Neuronal stem cell (in vitro differentiated cells): Measurements from ENCODE around the gene CCDC167.
A peak's percentile ranks its signal among the peaks of the same experiment; 100 is the strongest.

Experiments used
- DNase-seq: peaks from one replicate; pipeline ENCODE4 v3.0.0-alpha.2; 2013; ENCODE audit warnings: low spot score
- H2AFZ ChIP-seq: one replicate; pipeline ENCODE4 v1.6.1; 2013; ENCODE audit warnings: mild to moderate bottlenecking, low read length, inconsistent platforms
- H2AK5ac ChIP-seq: 2 replicates; pipeline ENCODE4 v1.6.1; 2013; ENCODE audit warnings: low read depth, mild to moderate bottlenecking, inconsistent platforms, low read length, moderate library complexity, mixed read lengths
- H2BK120ac ChIP-seq: 2 replicates; pipeline ENCODE4 v1.6.1; 2013; ENCODE audit warnings: low read depth, mild to moderate bottlenecking, inconsistent platforms, low read length, moderate library complexity, mixed read lengths
- H2BK12ac ChIP-seq: one replicate; pipeline ENCODE4 v1.6.1; 2013; ENCODE audit warnings: low read length, inconsistent platforms
- H2BK15ac ChIP-seq: 2 replicates; pipeline ENCODE4 v1.6.1; 2013; ENCODE audit warnings: mild to moderate bottlenecking, low read length, inconsistent platforms, mixed read lengths
- H2BK5ac ChIP-seq: one replicate; pipeline ENCODE4 v1.6.1; 2013; ENCODE audit warnings: inconsistent platforms, mild to moderate bottlenecking, low read length, moderate library complexity
- H3K14ac ChIP-seq: one replicate; pipeline ENCODE4 v1.6.1; 2013; ENCODE audit warnings: low read length, inconsistent platforms
- H3K18ac ChIP-seq: 2 replicates; pipeline ENCODE4 v1.6.1; 2013; ENCODE audit warnings: low read length, inconsistent platforms
- H3K23ac ChIP-seq: 2 replicates; pipeline ENCODE4 v1.6.1; 2013; ENCODE audit warnings: low read depth, mild to moderate bottlenecking, mixed read lengths, low read length, inconsistent platforms; ENCODE audit not compliant: poor library complexity
- H3K27ac ChIP-seq: replicated peaks from 3 replicates; pipeline ENCODE4 v1.5.1; 2013; ENCODE audit warnings: low read length, inconsistent platforms
- H3K27me3 ChIP-seq, 3 experiments: 2 replicates each; pipeline ENCODE4 v1.6.1; 2013; ENCODE audit warnings: low read length in 3 of 3, mild to moderate bottlenecking in 2 of 3, inconsistent platforms in 1 of 3, low read depth in 1 of 3, mixed read lengths in 1 of 3, moderate library complexity in 1 of 3; ENCODE audit not compliant: control insufficient read depth in 3 of 3, insufficient read depth in 3 of 3
- H3K36me3 ChIP-seq, 2 donors: replicated peaks in 1 of 2; 2 replicates each; pipeline ENCODE4 v1.6.1; 2013; ENCODE audit warnings: low read length in 2 of 2; ENCODE audit not compliant: control insufficient read depth in 2 of 2, insufficient read depth in 2 of 2
- H3K4ac ChIP-seq: 2 replicates; pipeline ENCODE4 v1.6.1; 2013; ENCODE audit warnings: inconsistent platforms, mild to moderate bottlenecking, low read length, moderate library complexity
- H3K4me1 ChIP-seq, 2 donors: 1 replicate in 1 of 2; 2 replicates in 1 of 2; pipeline ENCODE4 v1.6.1; 2013; ENCODE audit warnings: low read length in 2 of 2, low read depth in 1 of 2; ENCODE audit not compliant: control insufficient read depth in 2 of 2, insufficient read depth in 1 of 2
- H3K4me2 ChIP-seq: one replicate; pipeline ENCODE4 v1.6.1; 2013; ENCODE audit warnings: mild to moderate bottlenecking, low read length, inconsistent platforms; ENCODE audit not compliant: insufficient read depth, poor library complexity, severe bottlenecking
- H3K4me3 ChIP-seq, 2 donors: 2 replicates each; pipeline ENCODE4 v1.5.1; 2013; ENCODE audit warnings: low read length in 2 of 2, mild to moderate bottlenecking in 2 of 2, inconsistent platforms in 1 of 2, moderate library complexity in 1 of 2
- H3K79me1 ChIP-seq: one replicate; pipeline ENCODE4 v1.6.1; 2013; ENCODE audit warnings: low read depth, mild to moderate bottlenecking, inconsistent platforms, low read length, moderate library complexity
- H3K9ac ChIP-seq: one replicate; pipeline ENCODE4 v1.6.1; 2013; ENCODE audit warnings: mild to moderate bottlenecking, low read depth, low read length, inconsistent platforms; ENCODE audit not compliant: poor library complexity
- H3K9me3 ChIP-seq, 2 donors: replicated peaks in 1 of 2; 2 replicates each; pipeline versions ENCODE3 to v1.6.1; 2013; ENCODE audit warnings: low read length in 2 of 2, mild to moderate bottlenecking in 2 of 2, inconsistent platforms in 1 of 2, low read depth in 1 of 2, mixed read lengths in 1 of 2, moderate library complexity in 1 of 2; ENCODE audit not compliant: control insufficient read depth in 2 of 2, insufficient read depth in 1 of 2
- H4K8ac ChIP-seq: one replicate; pipeline ENCODE4 v1.6.1; 2013; ENCODE audit warnings: low read depth, mild to moderate bottlenecking, inconsistent platforms, low read length, moderate library complexity
- H4K91ac ChIP-seq: one replicate; pipeline ENCODE4 v1.6.1; 2013; ENCODE audit warnings: low read length, low read depth, mild to moderate bottlenecking, inconsistent platforms; ENCODE audit not compliant: poor library complexity
- WGBS, 2 donors: extraction: QIAGEN DNeasy Blood & Tissue Kit; methylation state at CpG; one replicate each; pipeline ENCODE4 v1.1.7; 2013; ENCODE audit warnings: missing lambda C conversion rate in 2 of 2, mixed read lengths in 1 of 2; ENCODE audit not compliant: insufficient read length in 2 of 2, insufficient replicate concordance in 1 of 2; ENCODE audit errors: extremely low coverage in 2 of 2; 5-methylcytosine and 5-hydroxymethylcytosine counted together

CCDC167 gene

GRCh38 chr6:37484786-37485170, 14.9 kb downstream of the CCDC167 start:
- H3K27ac ChIP-seq = no peak overlapping the region
- H3K4ac ChIP-seq = no peak overlapping the region
- no peak overlapping the region for H2BK12ac ChIP-seq
- peak overlapping the region; percentile 13 for H2BK5ac ChIP-seq
- H3K4me3 ChIP-seq = no peak overlapping the region
- DNase-seq = no peak
- no peak overlapping the region for H2AK5ac ChIP-seq
- H3K4me2 ChIP-seq = no peak overlapping the region
- H3K79me1 ChIP-seq = peaks cover 2% of the 10 kb centered on the region
- no peak overlapping the region for H2BK15ac ChIP-seq
- H3K9me3 ChIP-seq = no peaks in the 10 kb centered on the region
- peak overlapping the region; percentile 68 for H3K18ac ChIP-seq
- H3K14ac ChIP-seq = no peak overlapping the region
- no CpG with 5 or more reads among the region's 7 CpGs for WGBS, 2 donors
- H4K91ac ChIP-seq = no peak overlapping the region
- H3K23ac ChIP-seq = no peak overlapping the region
- peaks cover 17 to 48% of the 10 kb centered on the region in 2 donors for H3K36me3 ChIP-seq
- H3K27me3 ChIP-seq = no peaks in the 10 kb centered on the region
- H3K9ac ChIP-seq = peak overlapping the region; percentile 65
- no peak overlapping the region for H2BK120ac ChIP-seq
- no peak overlapping the region for H2AFZ ChIP-seq
- H3K4me1 ChIP-seq = peaks cover 20 to 30% of the 10 kb centered on the region in 2 donors
- no peak overlapping the region for H4K8ac ChIP-seq

- Histone ChIP-seq H3K79me1 (peaks cover 2% of the 10 kb centered on the region), H3K9ac (peak overlapping the region; percentile 65), H2BK15ac (no peak overlapping the region), H3K18ac (peak overlapping the region; percentile 75), H3K27ac (no peak overlapping the region), H3K4me2 (no peak overlapping the region), H3K23ac (peak overlapping the region; percentile 9), H4K8ac (no peak overlapping the region), H3K4me1 (peaks cover 20 to 30% of the 10 kb centered on the region in 2 donors), H2BK12ac (no peak overlapping the region), H3K4me3 (no peak overlapping the region), H2BK120ac (peak overlapping the region; percentile 8), H3K9me3 (no peaks in the 10 kb centered on the region), H3K4ac (no peak overlapping the region), H4K91ac (no peak overlapping the region), H2AFZ (no peak overlapping the region), H2AK5ac (no peak overlapping the region), H3K14ac (no peak overlapping the region), H3K27me3 (no peaks in the 10 kb centered on the region), H3K36me3 (peaks cover 23 to 54% of the 10 kb centered on the region in 2 donors), H2BK5ac (peak overlapping the region; percentile 13)
- no CpG with 5 or more reads among the region's 20 CpGs for WGBS, 2 donors
- DNase-seq = peak; percentile 61
Observed at GRCh38 chr6:37483917-37484785, 15.5 kb downstream of the CCDC167 start.

GRCh38 chr6:37483252-37483901, 16.3 kb downstream of the CCDC167 start:
- peak overlapping the region in 1 of 2 donors; percentile 9 for H3K4me3 ChIP-seq
- H3K9ac ChIP-seq = no peak overlapping the region
- no peak overlapping the region for H2AFZ ChIP-seq
- no peak overlapping the region for H3K23ac ChIP-seq
- no peak overlapping the region for H2AK5ac ChIP-seq
- H4K91ac ChIP-seq = no peak overlapping the region
- no peaks in the 10 kb centered on the region for H3K9me3 ChIP-seq
- H3K4me2 ChIP-seq = no peak overlapping the region
- H2BK12ac ChIP-seq = no peak overlapping the region
- no peak overlapping the region for H2BK120ac ChIP-seq
- no peak for DNase-seq
- WGBS, 2 donors = no CpG with 5 or more reads among the region's 11 CpGs
- H2BK5ac ChIP-seq = no peak overlapping the region
- H3K27ac ChIP-seq = no peak overlapping the region
- no peak overlapping the region for H2BK15ac ChIP-seq
- no peak overlapping the region for H3K18ac ChIP-seq
- H3K36me3 ChIP-seq = peaks cover 29 to 61% of the 10 kb centered on the region in 2 donors
- H3K14ac ChIP-seq = no peak overlapping the region
- no peaks in the 10 kb centered on the region for H3K27me3 ChIP-seq
- H3K4ac ChIP-seq = no peak overlapping the region
- H3K79me1 ChIP-seq = peaks cover 2% of the 10 kb centered on the region
- H3K4me1 ChIP-seq = peaks cover 20 to 30% of the 10 kb centered on the region in 2 donors
- no peak overlapping the region for H4K8ac ChIP-seq

GRCh38 chr6:37482606-37483251, 17.0 kb downstream of the CCDC167 start:
- Histone ChIP-seq H2AK5ac (no peak overlapping the region), H2BK5ac (no peak overlapping the region), H3K4me2 (no peak overlapping the region), H3K27me3 (no peaks in the 10 kb centered on the region), H3K27ac (no peak overlapping the region), H3K4me1 (peaks cover 20 to 30% of the 10 kb centered on the region in 2 donors), H3K9me3 (no peaks in the 10 kb centered on the region), H3K36me3 (peaks cover 33 to 65% of the 10 kb centered on the region in 2 donors), H4K91ac (no peak overlapping the region), H2BK12ac (no peak overlapping the region), H4K8ac (no peak overlapping the region), H2AFZ (no peak overlapping the region), H3K14ac (no peak overlapping the region), H3K4me3 (no peak overlapping the region), H3K79me1 (peaks cover 2% of the 10 kb centered on the region), H2BK120ac (no peak overlapping the region), H3K18ac (no peak overlapping the region), H3K23ac (peak overlapping the region; percentile 31), H3K4ac (no peak overlapping the region), H2BK15ac (no peak overlapping the region), H3K9ac (no peak overlapping the region)
- DNase-seq = no peak
- WGBS, 2 donors = no CpG with 5 or more reads among the region's 10 CpGs
